Lower lobe of right lung (tissue), 2 donors: ENCODE results near the gene KLF7. TPM values are rescaled to one million over a fixed set of nuclear protein-coding genes. Genes with fewer than 3 reads are reported as not detected.
A peak's percentile ranks its signal among the peaks of the same experiment; 100 is the strongest.

Experiments
- ATAC-seq, 2 donors: fragments of 200-7000 bp; cut with Tn5 transposase; one replicate each; pipeline ENCODE4 v1.9.1; 2020 to 2022; ENCODE audit warnings: mild to moderate bottlenecking in 2 of 2, moderate library complexity in 2 of 2
- DNase-seq: peaks from one replicate; pipeline ENCODE4 v3.0.0-alpha.2; 2020
- H3K27ac ChIP-seq: fragments of 200-600 bp; one replicate; pipeline ENCODE4 v1.8.0; 2022
- H3K27me3 ChIP-seq: fragments of 200-600 bp; one replicate; pipeline ENCODE4 v1.8.0; 2022; ENCODE audit warnings: low read depth
- H3K36me3 ChIP-seq: fragments of 200-600 bp; one replicate; pipeline ENCODE4 v1.8.0; 2022; ENCODE audit warnings: mild to moderate bottlenecking
- H3K4me1 ChIP-seq: fragments of 200-600 bp; one replicate; pipeline ENCODE4 v1.8.0; 2022
- H3K4me3 ChIP-seq: fragments of 200-600 bp; one replicate; pipeline ENCODE4 v1.8.0; 2022; ENCODE audit warnings: mild to moderate bottlenecking
- H3K9me3 ChIP-seq: fragments of 200-600 bp; one replicate; pipeline ENCODE4 v1.8.0; 2022
- CTCF ChIP-seq: fragments of 200-600 bp; IDR thresholded peaks from one replicate; pipeline ENCODE4 v1.8.0; 2022; ENCODE audit warnings: antibody characterized with exemption, mild to moderate bottlenecking
- intact Hi-C: fragments of 100-400 bp; cut with DNase I; formaldehyde crosslinking; loops from one replicate; pipeline ENCODE4 v1.11.0; 2022
- total RNA-seq: library from RNA; stranded (reverse); fragmentation: NEBNext Ultra II Directional; extraction: Animal tissue kit (Norgen Biotek cat#: 25700); gene quantifications from one replicate; pipeline ENCODE4 v1.2.1, GENCODE V29; 2021
- donor health status: DM: no; HTN: yes; CAD: no; lungs with severe emphysema.

The KLF7 gene
- total RNA-seq, 1 donor from 2014 or later, result 66.5 TPM

- intact Hi-C loops, result no loop called here
- Histone ChIP-seq H3K4me3 (no peak overlapping the region), H3K27me3 (no peaks in the 10 kb centered on the region), H3K36me3 (peaks cover 40% of the 10 kb centered on the region), H3K27ac (no peak overlapping the region), H3K9me3 (no peaks in the 10 kb centered on the region), H3K4me1 (peaks cover 6% of the 10 kb centered on the region)
- no peak for TF ChIP-seq CTCF
- DNase-seq, result no peak
- ATAC-seq, result no peak
These were observed 62.6 kb downstream of the KLF7 start for GRCh38 chr2:207103132-207103531.

GRCh38 chr2:207101984-207102383 lies 63.8 kb downstream of the KLF7 start:
- intact Hi-C loops, result no loop called here
- H3K4me3 ChIP-seq, result no peak overlapping the region
- peaks cover 8% of the 10 kb centered on the region for H3K4me1 ChIP-seq
- ATAC-seq (no peak), DNase-seq (no peak)
- no peak overlapping the region for H3K27ac ChIP-seq
- TF ChIP-seq CTCF, result no peak
- peaks cover 36% of the 10 kb centered on the region for H3K36me3 ChIP-seq
- no peaks in the 10 kb centered on the region for H3K27me3 ChIP-seq
- no peaks in the 10 kb centered on the region for H3K9me3 ChIP-seq

GRCh38 chr2:207097278-207097677 lies 68.5 kb downstream of the KLF7 start:
- ATAC-seq (no peak), DNase-seq (no peak)
- Histone ChIP-seq H3K27ac (peak overlapping the region; percentile 7), H3K9me3 (no peaks in the 10 kb centered on the region), H3K4me3 (no peak overlapping the region), H3K27me3 (no peaks in the 10 kb centered on the region), H3K4me1 (peaks cover 13% of the 10 kb centered on the region), H3K36me3 (no peaks in the 10 kb centered on the region)
- intact Hi-C loops, result no loop called here
- no peak for TF ChIP-seq CTCF

GRCh38 chr2:207095963-207096362 lies 69.8 kb downstream of the KLF7 start:
- no peak for ATAC-seq
- no peak overlapping the region for H3K4me3 ChIP-seq
- H3K27me3 ChIP-seq, result no peaks in the 10 kb centered on the region
- no peaks in the 10 kb centered on the region for H3K9me3 ChIP-seq
- no peak for DNase-seq
- TF ChIP-seq CTCF, result no peak
- H3K27ac ChIP-seq, result no peak overlapping the region
- intact Hi-C loops, result no loop called here
- H3K36me3 ChIP-seq, result no peaks in the 10 kb centered on the region
- H3K4me1 ChIP-seq, result peaks cover 26% of the 10 kb centered on the region

- no peaks in the 10 kb centered on the region for H3K27me3 ChIP-seq
- no peaks in the 10 kb centered on the region for H3K9me3 ChIP-seq
- no peak overlapping the region for H3K27ac ChIP-seq
- ATAC-seq, result no peak
- H3K36me3 ChIP-seq, result no peaks in the 10 kb centered on the region
- H3K4me3 ChIP-seq, result no peak overlapping the region
- TF ChIP-seq CTCF, result no peak
- DNase-seq, result no peak
- intact Hi-C loops, result no loop called here
- H3K4me1 ChIP-seq, result peaks cover 52% of the 10 kb centered on the region
These were observed 72.5 kb downstream of the KLF7 start for GRCh38 chr2:207093234-207093633.

GRCh38 chr2:207092818-207093217 lies 72.9 kb downstream of the KLF7 start:
- ATAC-seq, result no peak
- DNase-seq, result no peak
- Histone ChIP-seq H3K27me3 (no peaks in the 10 kb centered on the region), H3K36me3 (no peaks in the 10 kb centered on the region), H3K4me1 (peaks cover 52% of the 10 kb centered on the region), H3K27ac (no peak overlapping the region), H3K9me3 (no peaks in the 10 kb centered on the region), H3K4me3 (no peak overlapping the region)
- intact Hi-C loops, result no loop called here
- no peak for TF ChIP-seq CTCF
